GM06990 (cell line): ENCODE data around the gene LTBP2.

ENCODE experiments used
- DNase-seq: peaks from one replicate; pipeline ENCODE4 v3.0.0-alpha.2; 2011; ENCODE audit not compliant: insufficient read length; ENCODE audit errors: extremely low read depth
- H3K27me3 ChIP-seq: replicated peaks from 2 replicates; pipeline ENCODE4 v1.6.0; 2011; ENCODE audit warnings: low read length; ENCODE audit not compliant: control insufficient read depth, insufficient read depth
- H3K36me3 ChIP-seq: 2 replicates; pipeline ENCODE4 v1.5.1; 2011; ENCODE audit warnings: low read length; ENCODE audit not compliant: control insufficient read depth, insufficient read depth
- H3K4me3 ChIP-seq: replicated peaks from 2 replicates; pipeline ENCODE4 v1.5.1; 2011; ENCODE audit warnings: low read depth, mild to moderate bottlenecking, control low read depth, low read length
- TF ChIP-seq, protein P1 (sequence below): IDR thresholded peaks from 2 replicates; pipeline ENCODE4 v1.5.1; 2011; ENCODE audit warnings: low read length, control low read depth, mild to moderate bottlenecking, inconsistent platforms; ENCODE audit not compliant: insufficient read depth, poor library complexity, severe bottlenecking

LTBP2 gene

DNA sequence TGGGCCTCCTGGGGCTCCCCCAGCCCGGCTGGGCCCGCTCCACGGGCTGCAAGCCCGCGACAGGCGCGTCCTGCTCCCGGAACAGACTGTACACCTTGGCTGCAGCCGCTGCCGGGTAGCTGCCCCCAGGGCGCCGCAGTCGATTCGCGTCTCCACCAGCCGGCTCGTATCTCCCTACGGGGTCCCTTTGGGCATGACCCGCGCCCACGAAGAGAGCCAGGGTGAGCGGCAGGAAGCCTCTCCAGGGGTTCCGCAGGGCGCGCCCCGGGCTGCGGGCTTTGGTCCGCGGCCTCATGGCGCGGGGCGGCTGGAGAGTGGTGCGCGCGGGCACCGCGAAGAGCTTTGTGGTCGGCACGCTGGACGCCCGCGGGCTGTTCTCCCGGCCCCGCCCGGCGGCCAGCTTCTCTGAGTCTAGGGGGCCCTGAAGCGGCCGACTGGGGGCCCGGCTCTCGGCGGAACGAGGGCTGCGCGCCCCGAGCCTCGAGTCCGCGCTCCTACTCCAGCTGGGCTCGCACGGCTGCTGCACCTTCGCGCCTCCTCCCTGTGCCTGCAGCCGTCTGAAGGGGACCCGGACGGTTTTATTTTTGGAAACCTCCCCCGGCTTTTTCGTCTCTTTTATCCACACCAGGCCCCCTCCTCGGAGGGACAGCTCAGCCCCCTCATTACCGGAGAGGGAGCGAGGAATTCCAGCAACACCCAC lies at the start of gene LTBP2:
Gene LTBP2 (minus strand): TSS at position 588 of the 700 bp plus-strand sequence. CDS start 293 bp downstream, at position 295.
- DNase-seq: no peak
- Histone ChIP-seq H3K4me3 (peak within 1 kb of the TSS; percentile 64), H3K36me3 (no peaks in the 10 kb centered on the region), H3K27me3 (no peaks in the 10 kb centered on the region; the same call in 1 of the 2 replicates)
- TF ChIP-seq, protein P1, sequence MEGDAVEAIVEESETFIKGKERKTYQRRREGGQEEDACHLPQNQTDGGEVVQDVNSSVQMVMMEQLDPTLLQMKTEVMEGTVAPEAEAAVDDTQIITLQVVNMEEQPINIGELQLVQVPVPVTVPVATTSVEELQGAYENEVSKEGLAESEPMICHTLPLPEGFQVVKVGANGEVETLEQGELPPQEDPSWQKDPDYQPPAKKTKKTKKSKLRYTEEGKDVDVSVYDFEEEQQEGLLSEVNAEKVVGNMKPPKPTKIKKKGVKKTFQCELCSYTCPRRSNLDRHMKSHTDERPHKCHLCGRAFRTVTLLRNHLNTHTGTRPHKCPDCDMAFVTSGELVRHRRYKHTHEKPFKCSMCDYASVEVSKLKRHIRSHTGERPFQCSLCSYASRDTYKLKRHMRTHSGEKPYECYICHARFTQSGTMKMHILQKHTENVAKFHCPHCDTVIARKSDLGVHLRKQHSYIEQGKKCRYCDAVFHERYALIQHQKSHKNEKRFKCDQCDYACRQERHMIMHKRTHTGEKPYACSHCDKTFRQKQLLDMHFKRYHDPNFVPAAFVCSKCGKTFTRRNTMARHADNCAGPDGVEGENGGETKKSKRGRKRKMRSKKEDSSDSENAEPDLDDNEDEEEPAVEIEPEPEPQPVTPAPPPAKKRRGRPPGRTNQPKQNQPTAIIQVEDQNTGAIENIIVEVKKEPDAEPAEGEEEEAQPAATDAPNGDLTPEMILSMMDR: no peak

DNA sequence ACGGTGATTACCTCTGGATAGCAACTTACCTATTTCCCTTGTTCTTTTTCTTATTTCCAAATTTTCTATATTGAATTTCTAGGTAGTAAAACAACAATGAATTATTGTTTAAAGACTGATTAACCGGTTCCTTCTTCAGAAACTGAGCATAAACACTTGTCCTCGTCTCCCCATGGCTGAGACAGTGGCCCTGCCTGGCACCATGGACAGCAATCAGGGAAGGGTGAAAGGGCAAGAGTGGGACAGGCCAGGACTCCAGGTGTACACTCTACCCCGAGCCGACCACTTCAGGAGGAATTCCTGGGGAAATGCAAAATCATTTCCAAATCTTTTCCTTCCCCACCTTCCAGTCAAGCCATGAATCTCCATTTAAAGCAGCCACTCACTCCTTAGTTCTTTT lies 48.8 kb upstream of the LTBP2 start:
- H3K36me3 ChIP-seq: peaks cover 20% of the 10 kb centered on the region
- H3K27me3 ChIP-seq: no peaks in the 10 kb centered on the region
- H3K4me3 ChIP-seq: no peak overlapping the region
- TF ChIP-seq, protein P1: no peak
- DNase-seq: no peak

DNA sequence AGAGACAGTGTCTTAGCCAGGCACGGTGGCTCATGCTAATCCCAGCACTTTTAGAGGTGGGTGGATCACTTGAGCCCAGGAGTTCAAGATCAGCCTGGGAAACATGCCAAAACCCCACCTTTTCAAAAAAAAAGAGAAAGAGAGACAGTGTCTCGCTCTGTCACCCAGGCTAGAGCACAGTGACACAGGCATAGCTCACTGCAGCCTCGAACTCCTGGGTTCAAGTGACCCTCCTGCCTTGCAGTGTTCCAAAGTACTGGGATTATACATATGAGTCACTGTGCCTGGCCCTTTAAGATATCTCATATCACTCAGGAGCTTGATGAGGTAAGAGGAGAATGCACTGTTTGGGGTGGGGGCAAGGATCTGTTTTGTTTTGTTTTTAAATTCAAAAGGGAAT lies 48.1 kb upstream of the LTBP2 start:
- peaks cover 20% of the 10 kb centered on the region for H3K36me3 ChIP-seq
- TF ChIP-seq, protein P1: no peak
- no peaks in the 10 kb centered on the region for H3K27me3 ChIP-seq
- no peak for DNase-seq
- no peak overlapping the region for H3K4me3 ChIP-seq

DNA sequence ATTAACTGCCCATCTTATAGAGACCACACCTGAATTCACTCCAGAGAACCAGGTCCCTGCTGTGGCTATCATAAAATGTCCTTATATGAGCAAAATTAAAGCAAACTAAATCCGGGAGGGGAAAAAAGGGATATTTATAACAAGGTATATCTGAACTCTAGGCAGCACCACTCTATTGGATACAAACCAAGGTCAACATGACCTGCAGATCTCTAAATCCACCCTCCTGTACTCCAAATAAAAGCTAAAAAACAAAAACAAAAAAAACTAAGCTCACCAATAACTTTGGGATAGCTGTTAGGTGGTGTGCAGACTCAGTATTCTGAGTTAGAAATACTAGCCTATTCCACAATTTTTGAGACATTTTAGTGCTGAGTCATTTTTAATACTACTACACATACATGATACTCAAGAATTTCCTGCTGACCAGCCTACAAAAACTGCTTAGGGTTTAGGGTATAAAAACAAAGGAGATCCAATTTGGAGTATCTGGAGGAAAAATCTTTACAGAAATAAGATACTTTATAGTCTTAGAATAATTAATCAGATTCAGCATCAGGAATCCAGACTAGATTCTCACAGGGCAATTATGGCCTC lies 46.6 kb upstream of the LTBP2 start:
- Histone ChIP-seq H3K36me3 (peaks cover 14% of the 10 kb centered on the region), H3K27me3 (no peaks in the 10 kb centered on the region), H3K4me3 (no peak overlapping the region)
- TF ChIP-seq, protein P1: no peak
- no peak for DNase-seq

DNA sequence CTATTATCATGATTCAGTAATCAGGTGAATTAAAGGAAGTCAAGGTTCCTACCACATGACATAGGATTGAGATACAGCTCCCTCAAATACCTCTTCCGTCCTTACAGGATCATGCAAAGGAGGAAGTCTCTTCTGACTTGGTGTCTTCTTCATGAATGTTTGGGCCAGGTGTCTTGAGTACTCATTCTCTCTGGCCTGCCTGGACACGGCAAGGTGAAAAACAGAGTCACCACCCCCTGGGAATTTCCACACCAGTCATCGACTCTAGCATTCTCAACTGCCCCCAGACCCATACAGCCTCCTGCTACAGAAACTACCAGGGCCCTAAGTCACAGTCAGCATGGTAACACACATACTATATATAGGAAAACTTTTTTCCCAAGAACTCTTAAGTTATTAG lies 44.9 kb upstream of the LTBP2 start:
- peaks cover 8% of the 10 kb centered on the region for H3K36me3 ChIP-seq
- no peaks in the 10 kb centered on the region for H3K27me3 ChIP-seq
- TF ChIP-seq, protein P1: no peak
- no peak for DNase-seq
- no peak overlapping the region for H3K4me3 ChIP-seq
